HG03565 (cell line): Measurements from ENCODE around the gene TBX1.

Experiments used
- ATAC-seq: cut with Tn5 transposase; IDR thresholded peaks from one replicate; pipeline ENCODE4 v1.9.1; 2021; ENCODE audit warnings: mild to moderate bottlenecking, moderate library complexity; ENCODE audit not compliant: unreplicated experiment

The TBX1 gene

GRCh38 chr22:19737846-19738663 is 22.5 kb upstream of the TBX1 start:
- no peak for ATAC-seq

GRCh38 chr22:19738664-19739447 is 21.7 kb upstream of the TBX1 start:
- no peak for ATAC-seq

GRCh38 chr22:19739448-19739895 is 21.1 kb upstream of the TBX1 start:
- no peak for ATAC-seq

GRCh38 chr22:19739911-19740449 is 20.6 kb upstream of the TBX1 start:
- no peak for ATAC-seq

- no peak for ATAC-seq
Measured at GRCh38 chr22:19740586-19740985, 20.0 kb upstream of the TBX1 start.

- ATAC-seq: no peak
Measured at GRCh38 chr22:19741053-19741452, 19.5 kb upstream of the TBX1 start.

GRCh38 chr22:19742160-19743066 is 18.2 kb upstream of the TBX1 start:
- ATAC-seq: no peak

- ATAC-seq: no peak
Measured at GRCh38 chr22:19743081-19743480, 17.5 kb upstream of the TBX1 start.

- ATAC-seq: no peak
Measured at GRCh38 chr22:19743651-19744050, 16.9 kb upstream of the TBX1 start.

GRCh38 chr22:19744350-19745006 is 16.1 kb upstream of the TBX1 start:
- ATAC-seq: no peak

- ATAC-seq: no peak
Measured at GRCh38 chr22:19745155-19746101, 15.2 kb upstream of the TBX1 start.

GRCh38 chr22:19746726-19747125 is 13.9 kb upstream of the TBX1 start:
- ATAC-seq: no peak

- no peak for ATAC-seq
Measured at GRCh38 chr22:19747551-19747950, 13.0 kb upstream of the TBX1 start.

- ATAC-seq: no peak
Measured at GRCh38 chr22:19748139-19748538, 12.4 kb upstream of the TBX1 start.

- ATAC-seq: no peak
Measured at GRCh38 chr22:19748991-19749664, 11.4 kb upstream of the TBX1 start.

- ATAC-seq: no peak
Measured at GRCh38 chr22:19749876-19750275, 10.7 kb upstream of the TBX1 start.

- no peak for ATAC-seq
Measured at GRCh38 chr22:19750507-19751490, 9.8 kb upstream of the TBX1 start.
